GM12873 (cell line): ENCODE measurements around the gene SAP30BP.

Experiments used
- CTCF ChIP-seq: IDR thresholded peaks from 2 replicates; pipeline ENCODE4 v1.5.1; 2012; ENCODE audit warnings: low read depth, mild to moderate bottlenecking, moderate library complexity, low read length, control low read depth; ENCODE audit not compliant: insufficient read depth; ENCODE audit errors: missing control alignments

The SAP30BP gene

GRCh38 chr17:75623386-75623785 is 43.8 kb upstream of the SAP30BP start:
- no peak for TF ChIP-seq CTCF

- no peak for TF ChIP-seq CTCF
Measured at GRCh38 chr17:75624021-75624420, 43.1 kb upstream of the SAP30BP start.

- TF ChIP-seq CTCF: no peak
Measured at GRCh38 chr17:75624714-75625345, 42.3 kb upstream of the SAP30BP start.

GRCh38 chr17:75625813-75626486 is 41.2 kb upstream of the SAP30BP start:
- TF ChIP-seq CTCF: peak; percentile 89

GRCh38 chr17:75626496-75627038 is 40.6 kb upstream of the SAP30BP start:
- no peak for TF ChIP-seq CTCF

- no peak for TF ChIP-seq CTCF
Measured at GRCh38 chr17:75627094-75627493, 40.0 kb upstream of the SAP30BP start.

GRCh38 chr17:75628425-75628824 is 38.7 kb upstream of the SAP30BP start:
- TF ChIP-seq CTCF: no peak
